NCI-H510A (cell line): Measurements from ENCODE around the gene CKLF.
"Not testable (repeated sequence)": the region's sequence is repeated elsewhere in the genome, so short reads cannot be mapped to it uniquely, and the experiment has no call there.

Source experiments
- DNase-seq: peaks from one replicate; lab custom pipeline; 2025; lab: John Stamatoyannopoulos, UW

Gene CKLF

DNA sequence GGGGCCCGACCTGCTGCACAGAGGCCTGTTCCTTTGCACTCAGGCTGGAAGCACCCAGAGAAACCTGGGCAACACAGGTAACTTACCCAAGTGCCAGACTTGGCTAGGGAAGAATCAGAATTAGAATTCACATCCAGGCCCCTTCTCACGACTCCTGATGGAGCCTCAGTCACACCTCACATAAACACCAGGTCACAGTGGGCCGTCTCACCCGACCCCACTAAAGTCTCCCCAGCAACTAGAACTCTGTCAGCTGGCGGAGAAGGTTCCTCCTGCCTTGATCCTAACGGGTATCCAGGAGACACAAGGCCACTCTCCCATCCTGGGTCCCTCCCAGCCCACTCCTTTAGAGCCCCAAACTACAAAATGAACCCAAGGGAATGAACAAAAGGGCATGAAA, 8.8 kb upstream of the CKLF start:
- DNase-seq = no peak

DNA sequence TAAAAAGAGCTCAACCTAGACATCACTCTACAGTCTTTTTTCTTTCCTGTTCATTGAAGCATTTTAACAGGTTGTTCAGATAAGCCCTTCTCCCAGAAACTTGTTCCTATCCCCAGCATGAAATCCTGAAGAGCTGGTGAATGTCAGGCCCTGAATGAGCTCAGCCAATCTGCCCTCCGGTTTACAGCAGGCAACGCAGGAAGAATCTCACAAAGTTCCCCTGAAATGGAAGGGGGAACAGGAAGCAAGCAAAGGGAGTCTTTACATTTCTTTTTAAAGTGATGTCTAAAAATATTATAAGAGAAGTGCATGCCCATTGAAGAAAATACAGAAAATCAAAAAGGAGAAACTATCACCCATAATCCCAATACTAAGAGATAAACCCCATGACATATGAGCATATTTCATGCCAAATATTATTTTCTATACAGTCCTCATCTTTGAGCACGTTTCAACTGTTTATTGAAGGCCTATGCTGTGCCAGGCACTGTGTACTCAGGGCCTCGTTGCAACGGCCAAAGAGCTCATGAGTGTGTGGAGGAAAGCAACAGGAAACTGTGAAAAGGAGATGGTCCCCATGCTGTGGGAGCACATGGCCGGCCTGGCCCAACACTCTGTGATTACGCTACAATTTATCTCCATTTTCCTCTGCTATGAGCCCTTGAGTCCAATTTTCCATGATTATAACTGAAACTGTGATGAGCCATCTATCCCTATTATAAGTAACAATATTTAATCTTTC, 8.2 kb upstream of the CKLF start:
- DNase-seq = no peak

DNA sequence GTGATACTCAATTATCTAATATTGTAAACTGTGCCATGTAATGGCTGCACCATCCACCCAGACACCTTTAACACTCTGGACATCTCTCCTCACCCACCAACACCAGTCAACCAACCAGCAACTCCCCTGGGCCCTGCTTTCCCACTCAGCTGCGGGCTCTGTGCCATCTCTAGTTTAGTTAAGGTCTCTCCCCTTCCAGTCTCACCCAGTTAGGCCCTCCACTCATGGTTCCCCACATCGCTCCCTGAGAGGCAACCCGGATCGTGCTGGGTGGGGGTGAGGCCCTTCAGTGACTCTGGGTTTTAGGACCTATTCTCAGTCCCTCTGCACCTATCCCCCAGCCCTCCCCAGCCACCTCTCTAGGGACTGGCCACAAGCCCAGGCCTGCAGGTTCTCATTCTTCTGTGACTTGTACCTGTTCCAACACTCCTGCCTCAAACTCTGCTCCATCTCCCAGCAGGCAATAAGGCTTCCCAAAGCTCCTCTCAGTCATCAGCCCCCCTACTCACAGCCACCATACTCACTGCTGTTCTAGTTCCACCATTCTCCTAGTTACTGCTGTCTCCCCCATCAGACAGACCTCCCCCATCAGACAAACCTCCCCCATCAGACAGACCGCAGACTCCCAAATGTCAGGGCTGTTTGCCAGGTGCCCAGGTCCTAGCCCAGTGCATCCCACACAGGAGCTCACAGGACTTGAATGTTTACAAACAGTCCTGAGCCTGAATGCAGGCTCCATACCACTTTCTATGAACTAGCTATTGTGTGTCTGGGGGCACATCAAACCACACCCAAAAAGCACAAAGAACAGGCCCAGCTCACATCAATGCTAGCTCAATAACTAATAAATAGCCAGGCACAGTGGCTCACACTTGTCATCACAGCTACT, 5.0 kb upstream of the CKLF start:
- no peak for DNase-seq

DNA sequence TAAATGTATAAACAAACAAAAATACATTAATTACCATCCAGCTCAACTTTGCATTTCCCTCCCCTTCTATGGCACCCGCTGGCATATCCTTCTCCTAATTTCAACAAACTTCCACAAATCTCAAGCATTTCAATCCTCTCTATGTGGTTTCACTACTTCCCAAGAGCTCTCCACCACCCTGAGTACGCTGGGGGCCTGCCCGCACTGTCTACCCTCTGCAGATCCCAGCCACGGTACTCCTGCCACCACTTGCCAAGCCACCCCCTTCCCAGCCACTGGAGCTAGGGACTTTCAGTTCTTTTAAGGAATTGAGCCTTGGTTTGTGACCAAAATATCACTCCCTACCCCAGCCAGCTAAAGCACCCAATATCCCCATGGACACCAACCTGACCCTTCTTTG, 4.3 kb upstream of the CKLF start:
- DNase-seq = no peak

DNA sequence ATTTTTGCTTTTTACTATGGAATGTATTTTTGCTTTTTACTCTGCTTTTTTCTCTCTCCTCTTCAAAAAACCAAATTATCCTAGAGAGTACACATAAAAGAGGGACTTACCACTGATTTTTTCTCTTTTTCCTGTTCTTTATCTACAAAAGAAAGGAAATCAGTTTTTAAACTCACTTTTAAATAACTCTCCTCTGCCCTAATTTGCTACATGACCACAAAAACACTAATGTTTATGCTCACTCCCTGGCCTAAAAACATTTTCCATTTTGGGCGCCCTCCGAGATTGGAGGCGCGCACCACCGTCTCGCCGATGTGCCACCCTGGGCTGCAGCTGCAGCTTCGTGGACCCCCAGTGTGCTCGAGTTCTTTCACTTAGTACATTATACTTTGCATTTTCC, 3.5 kb upstream of the CKLF start:
- no peak for DNase-seq

DNA sequence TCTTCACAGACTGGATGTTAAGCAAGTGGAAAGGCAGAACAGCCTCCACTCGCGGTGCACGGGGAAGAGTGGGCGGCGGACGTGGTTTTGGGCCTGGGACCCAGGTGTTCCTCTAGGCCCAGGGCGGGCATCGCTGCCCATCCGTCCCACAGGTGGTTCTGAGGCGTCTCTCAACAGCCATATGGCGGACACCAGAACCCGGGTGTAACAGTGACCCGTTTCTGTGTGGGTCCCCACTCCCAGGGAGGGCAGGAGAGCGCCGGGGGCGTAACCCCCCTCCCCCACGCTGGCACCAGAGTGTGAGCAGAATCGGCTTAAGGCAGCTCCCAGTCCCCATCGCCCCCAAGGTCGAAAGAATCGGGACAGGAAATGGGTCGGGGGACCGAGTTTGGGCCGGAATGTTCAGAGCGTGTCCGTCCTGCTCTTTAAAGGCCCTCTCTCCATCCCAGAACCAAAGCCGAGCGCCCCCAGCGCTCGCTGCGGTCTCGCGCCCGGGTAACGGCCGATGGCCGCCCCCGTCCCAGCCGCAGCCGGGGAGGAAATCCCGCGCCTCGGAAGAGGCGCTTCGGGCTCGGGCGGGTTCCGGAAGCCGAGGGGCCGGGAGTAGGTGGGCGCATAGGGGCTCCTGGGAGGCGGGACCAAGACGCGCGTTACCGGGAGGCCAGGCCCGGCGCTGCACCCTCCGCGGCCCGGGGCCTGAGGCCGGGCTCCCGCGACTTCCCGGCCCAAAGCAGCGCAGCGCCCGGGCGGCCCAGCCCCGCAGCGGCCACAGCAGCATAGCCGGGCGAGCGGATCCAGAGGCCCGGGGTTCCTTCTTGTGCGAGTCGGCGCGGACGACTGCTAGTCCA, 2.9 kb upstream of the CKLF start, which contains the start of gene TK2:
TK2 (minus strand) TSS at position 839 of the 848 bp plus-strand sequence; CDS start at position 778, 61 bp downstream.
- no peak for DNase-seq

DNA sequence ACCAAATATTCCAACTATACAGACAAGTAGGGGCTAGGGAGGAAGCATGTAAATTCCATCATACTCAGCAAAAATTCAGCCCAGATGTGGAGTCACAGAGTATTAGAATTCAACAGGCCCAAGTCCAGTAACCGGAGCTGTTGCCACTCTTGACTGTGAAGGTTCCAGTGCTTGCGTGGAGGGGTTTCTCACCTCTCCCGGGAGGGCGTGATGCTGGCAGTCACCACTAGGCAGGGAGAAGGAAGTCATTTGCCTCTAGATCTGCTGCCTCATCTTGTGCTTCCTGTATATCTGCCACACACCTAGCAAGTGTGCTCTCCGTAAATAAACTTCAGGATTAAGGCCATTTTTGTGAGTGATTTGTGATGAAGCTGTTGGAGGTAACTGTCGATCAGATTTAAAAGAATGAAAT, 1.0 kb upstream of the CKLF start:
- peak; percentile 48 for DNase-seq

DNA sequence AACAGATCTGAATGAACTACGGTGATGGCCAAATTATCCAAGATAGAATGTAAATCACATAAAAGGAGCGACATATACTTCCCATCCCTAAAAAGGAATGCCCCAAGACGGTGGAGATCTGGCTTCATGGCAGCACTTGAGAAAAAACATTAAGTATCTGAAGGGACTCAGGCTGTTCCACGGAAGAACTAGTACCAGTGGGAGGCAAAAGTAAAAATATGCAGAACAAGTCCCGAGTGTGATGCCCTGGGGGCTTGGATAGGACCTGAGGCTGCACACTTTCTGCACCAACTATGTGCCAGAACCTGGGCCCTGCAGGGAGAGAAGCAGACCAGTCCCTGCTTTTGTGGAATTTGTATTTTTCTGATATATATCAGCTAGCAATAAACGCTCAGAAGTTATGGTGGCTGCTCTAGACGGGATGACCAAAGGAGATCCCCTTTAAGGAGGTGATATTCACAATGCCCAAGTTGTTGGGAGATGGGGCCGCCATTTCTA, 539 bp upstream of the CKLF start:
- DNase-seq = no peak

DNA sequence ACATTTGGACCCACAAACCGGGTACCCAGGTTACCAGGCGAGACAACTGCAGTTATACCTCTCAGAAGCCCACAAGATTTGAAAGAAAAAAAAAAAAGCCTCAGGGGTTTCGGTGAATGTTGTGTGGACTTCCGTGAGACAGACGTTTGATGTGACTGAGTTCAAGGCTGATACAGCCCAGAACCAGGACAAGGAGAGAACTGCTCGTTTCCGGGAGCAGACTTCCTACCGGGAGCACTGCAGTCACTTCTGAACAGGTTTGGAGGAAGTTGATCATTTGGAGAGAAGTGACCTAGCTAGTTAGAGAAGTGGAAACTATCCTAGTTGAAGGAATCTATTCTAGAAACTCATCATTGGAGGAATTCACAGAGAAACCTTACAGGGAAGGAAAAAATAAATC, 847 bp downstream of the CKLF start:
- no peak for DNase-seq

DNA sequence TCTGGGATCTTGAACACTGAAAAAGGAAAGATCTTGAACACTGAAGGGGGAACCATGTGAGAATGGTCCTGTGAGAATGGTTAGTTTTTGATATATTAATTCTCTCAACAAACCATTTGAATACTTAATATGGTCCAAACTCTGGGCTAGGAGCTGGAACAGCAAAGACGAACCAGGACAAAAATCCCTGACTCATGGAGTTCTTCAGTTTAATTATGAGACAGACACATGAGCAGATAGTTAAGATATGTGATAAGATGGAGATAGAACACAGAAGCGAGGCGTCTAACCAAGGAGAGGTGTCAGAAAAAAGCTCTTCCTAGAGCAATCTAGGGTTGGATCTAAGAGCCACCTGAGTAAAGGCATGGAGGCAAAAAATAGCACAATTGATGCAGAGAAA, 1.6 kb downstream of the CKLF start:
- DNase-seq = no peak

DNA sequence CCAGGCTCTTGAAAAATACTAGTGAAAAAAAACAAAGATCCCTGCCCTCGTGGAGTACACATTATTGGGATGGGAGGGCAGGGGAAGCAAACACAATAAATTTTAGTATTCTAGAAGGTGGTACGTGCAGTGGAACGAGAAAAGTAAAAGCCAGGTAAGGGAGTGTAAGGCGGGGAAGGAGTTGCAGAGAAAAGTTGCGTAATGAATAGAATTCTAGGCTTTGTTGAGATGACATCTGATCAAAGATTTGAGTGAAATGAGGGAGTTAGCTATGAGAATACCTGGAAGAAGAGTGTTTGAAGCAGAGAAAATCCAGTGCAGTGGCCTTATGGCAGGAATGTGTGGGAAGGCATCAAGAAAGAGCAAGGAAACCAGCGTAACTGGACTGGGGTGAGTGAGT, 2.1 kb downstream of the CKLF start:
- DNase-seq = no peak

DNA sequence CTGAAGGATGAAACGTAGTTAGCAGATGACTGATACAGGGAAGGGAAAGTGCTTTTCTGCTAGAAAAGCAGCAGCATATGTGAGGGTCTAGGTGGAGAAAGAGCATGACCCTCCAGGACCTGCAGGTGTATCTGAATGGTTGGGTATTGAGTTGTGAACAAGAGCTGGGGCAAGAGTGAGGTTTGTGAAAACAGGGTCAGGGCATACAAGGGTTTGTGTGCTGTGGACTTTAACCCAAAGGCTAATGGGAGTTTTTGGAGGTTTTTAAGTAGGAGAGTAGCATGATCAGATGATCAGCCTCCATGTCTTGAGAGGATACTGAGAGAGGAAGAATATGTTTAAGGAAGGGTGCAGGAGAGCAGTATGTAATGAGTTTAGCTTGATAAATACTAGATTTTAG, 7.7 kb downstream of the CKLF start:
- no peak for DNase-seq

DNA sequence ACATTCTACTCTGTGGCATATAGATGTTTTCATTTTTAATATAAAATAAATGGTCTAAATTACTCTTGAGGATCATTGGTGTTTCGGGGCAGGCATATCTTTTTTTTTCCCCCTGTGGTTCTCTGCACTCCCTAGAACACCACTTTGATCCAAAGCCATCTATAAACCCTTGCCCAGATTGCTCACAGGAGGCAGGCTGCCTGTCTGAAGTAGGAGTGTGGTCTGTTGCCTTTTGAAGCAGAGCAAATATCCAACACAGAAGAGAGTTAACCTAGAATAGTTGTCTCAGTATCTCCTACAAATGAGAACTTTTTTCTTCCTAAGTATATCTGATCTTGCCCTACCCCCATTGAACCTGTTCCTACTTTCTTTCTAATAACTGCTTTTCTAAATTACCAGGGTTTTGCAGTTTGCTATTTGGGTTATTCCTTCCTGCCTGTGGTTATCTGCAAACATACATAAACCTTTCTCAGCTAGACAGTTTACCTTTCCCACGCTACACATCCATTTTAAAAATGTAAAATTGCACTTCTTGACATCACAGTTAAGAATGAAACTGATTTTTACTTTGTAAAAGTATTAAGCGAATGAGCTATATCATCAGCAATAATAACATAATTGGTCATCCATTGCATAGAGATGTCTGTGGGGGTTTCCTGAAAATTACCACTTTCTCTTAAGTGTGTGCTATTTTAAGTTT, 9.2 kb downstream of the CKLF start:
- DNase-seq = no peak

DNA sequence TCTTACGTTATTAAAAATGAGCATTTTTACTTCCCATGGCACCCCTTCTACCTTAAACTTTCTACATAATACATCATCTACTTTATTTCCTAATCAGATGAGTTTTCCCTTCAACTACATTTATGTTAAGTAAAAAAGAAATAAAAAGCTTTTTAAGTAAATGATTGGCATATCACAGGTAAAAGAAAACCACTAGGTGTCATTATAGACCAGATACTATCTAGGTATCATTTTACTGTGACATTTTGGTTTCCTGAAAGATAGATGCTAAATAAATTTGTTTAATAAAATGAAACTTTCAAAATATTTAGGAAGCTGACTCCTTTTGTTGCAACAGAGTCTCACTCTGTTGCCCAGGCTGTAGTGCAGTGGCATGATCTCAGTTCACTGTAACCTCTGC, 10.0 kb downstream of the CKLF start:
- DNase-seq = no peak

DNA sequence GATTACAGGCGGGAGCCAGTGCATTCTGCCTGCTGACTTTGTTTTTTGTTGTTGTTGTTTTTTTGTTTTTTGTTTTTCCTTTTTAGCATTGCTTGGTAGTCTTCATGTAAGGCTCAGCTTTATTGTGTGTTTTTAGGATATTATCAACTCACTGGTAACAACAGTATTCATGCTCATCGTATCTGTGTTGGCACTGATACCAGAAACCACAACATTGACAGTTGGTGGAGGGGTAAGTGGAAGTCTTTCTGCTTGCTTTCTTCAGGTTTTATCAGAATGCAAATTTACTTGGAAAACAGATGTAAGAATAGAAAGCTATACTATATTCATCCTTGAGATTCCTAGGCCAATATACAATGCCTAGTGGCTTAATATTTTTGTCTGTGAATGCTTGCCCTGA, 10.6 kb downstream of the CKLF start:
- DNase-seq = no peak

DNA sequence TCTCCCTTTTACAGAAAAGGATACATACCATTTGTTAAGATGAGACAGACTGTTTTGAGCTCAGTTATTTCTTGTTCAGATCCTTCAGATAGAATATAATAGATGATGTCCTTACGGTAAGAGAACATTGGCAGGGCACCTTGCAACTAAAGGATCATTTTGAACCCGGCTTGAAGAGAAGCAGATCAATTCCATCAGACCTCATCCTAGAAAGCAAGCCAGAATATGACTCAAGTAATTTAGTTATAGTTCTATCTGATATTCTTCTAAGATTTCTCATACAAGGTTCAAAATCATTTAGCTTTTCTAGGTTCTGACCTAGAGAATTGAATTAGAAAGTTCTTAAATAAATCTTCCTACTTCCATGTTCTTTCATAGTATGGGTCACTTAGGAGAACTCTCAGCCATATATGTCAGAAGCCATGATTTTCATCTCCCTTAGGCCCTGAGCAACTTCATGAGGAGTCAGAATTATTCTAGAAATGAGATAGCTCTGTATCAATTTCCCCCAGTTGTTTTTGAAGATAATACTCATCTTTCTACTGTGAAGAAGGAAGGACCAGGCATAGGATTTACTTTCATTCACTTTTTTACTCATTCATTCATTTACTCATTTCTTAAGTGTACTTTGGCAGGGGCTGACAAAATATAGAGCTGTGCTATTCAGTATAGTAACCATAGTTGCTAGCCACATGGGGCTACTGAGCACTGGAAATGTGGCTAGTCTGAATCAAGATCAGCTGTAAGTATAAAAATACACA, 11.4 kb downstream of the CKLF start:
- DNase-seq = no peak

DNA sequence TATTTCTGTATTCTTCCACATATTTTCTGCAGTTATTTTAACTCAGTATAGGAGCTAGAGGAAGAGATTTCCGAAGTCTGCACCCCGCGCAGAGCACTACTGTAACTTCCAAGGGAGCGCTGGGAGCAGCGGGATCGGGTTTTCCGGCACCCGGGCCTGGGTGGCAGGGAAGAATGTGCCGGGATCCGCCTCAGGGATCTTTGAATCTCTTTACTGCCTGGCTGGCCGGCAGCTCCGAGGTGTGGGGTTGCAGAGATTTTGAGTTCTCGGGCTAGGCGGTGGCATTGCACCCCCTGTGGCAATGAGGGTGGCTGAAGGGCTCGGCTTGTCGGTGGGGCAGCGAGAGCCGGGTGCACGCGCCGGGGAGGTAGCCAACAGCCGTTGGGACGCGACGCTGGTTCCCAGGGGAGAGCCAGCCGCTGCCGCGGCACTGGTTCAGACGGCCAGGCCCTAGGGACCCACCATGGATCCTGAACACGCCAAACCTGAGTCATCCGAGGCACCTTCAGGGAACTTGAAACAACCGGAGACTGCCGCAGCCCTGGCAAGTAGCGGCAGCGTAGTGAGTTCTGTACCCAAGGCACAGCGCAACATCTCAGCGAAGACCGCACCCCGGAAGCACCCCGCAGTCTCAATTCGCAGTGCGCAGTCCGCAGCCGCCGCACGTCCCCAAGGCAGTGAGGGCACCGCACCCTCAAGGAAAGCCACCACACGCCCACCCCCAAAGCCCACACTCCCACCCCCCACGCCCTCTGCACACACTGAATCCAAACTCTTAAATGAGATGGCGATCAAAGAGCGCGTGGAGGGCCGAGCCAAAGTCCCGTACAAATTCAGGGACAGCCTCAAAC, 13.9 kb downstream of the CKLF start, which contains the start of gene CMTM1:
CMTM1 (plus strand) TSS at position 389 of the 851 bp plus-strand sequence; CDS start at position 464, 75 bp downstream.
- no peak for DNase-seq

DNA sequence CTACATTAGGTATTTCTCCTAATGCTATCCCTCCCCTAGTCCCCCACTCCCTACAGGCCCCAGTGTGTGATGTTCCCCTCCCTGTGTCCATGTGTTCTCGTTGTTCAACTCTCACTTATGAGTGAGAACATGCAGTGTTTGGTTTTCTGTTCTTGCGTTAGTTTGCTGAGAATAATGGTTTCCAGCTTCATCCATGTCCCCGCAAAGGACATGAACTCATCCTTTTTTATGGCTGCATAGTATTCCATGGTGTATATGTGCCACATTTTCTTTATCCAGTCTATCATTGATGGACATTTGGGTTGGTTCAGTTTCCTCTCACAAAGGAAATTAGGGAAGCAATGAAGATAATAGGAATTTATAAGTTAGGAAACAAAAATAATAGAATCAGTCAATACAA, 14.9 kb downstream of the CKLF start:
- not testable (repeated sequence) for DNase-seq

DNA sequence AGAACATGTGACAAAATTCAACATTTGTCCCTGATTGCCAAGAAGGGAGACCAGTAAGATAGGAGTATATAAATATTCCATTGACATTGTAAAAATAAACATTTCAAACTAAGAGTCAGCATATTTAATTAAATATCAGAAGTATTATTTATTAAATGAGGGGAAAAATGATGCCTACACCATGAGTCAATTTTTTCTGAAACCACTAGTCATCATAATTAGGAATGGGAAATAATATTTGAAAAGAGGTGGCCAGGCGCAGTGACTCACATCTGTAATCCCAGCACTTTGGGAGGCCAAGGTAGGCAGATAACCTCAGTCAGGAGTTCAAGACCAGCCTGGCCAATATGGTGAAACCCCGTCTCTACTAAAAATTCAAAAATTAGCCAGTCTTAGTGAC, 16.0 kb downstream of the CKLF start:
- DNase-seq = no peak

DNA sequence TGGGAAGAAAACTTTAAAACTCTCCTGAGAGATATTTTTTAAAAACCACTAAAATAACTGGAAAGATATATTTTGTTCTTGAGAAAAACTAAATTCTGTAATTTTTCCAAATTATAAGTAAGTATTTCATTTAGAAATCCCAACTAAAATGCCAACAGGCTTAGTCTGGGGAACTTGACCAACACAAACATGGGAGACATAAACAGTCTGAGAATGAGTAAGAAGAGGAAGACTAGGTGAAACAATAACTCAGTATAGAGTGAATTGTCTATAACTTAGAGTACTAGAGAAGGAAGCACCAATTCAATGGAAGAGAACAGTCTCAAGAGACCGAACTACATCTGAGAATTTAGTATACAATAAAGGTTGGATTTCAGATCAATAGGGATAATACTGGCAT, 16.8 kb downstream of the CKLF start:
- DNase-seq = no peak
